A549 (cell line): ENCODE data around the gene SECISBP2L. TPM values are rescaled to one million over a fixed set of nuclear protein-coding genes. Genes with fewer than 3 reads are reported as not detected.

Experiments
- ATAC-seq, 2 experiments: fragments of 200-7000 bp in 1 of 2; fragments of >200 bp in 1 of 2; cut with Nextera tagmentation in 1 of 2; cut with Tn5 transposase in 1 of 2; 3 replicates each; pipeline versions ENCODE4 v1.8.0 to v1.9.1; 2018 to 2020; ENCODE audit warnings: mild to moderate bottlenecking in 1 of 2, moderate library complexity in 1 of 2
- CTCF ChIA-PET: fragments of 300-600 bp; sonication (Branson Sonifier 250); formaldehyde crosslinking; extraction: SDS; loops from one replicate; lab custom pipeline; 2021; ENCODE audit warnings: antibody characterized with exemption, inconsistent platforms; lab: Yijun Ruan, JAX
- POLR2A ChIA-PET: fragments of 350-600 bp; formaldehyde crosslinking; extraction: SDS; loops from one replicate; lab custom pipeline; 2021; ENCODE audit warnings: antibody characterized with exemption, inconsistent platforms; lab: Yijun Ruan, JAX
- DNase-seq, 2 experiments: peaks; one replicate each; pipeline versions ENCODE4 v3.0.0 to v3.0.0-alpha.2; 2011 to 2016; ENCODE audit warnings: low read depth in 1 of 2, low spot score in 1 of 2
- FAIRE-seq: peaks from 2 replicates; lab custom pipeline; 2011; peaks lifted over from hg19 to GRCh38; lab: Jason Lieb, UNC
- H3K27ac ChIP-seq, 2 experiments: fragments of >200 bp; sonication (Bioruptor Twin); formaldehyde crosslinking; 3 replicates each; pipeline ENCODE4 v1.5.1; 2016 to 2017
- H3K4me1 ChIP-seq: fragments of >200 bp; sonication (Bioruptor Twin); formaldehyde crosslinking; 3 replicates; pipeline ENCODE4 v1.6.1; 2016
- H3K4me2 ChIP-seq: fragments of >200 bp; sonication (Bioruptor Twin); formaldehyde crosslinking; 3 replicates; pipeline ENCODE4 v1.6.1; 2016
- H3K4me3 ChIP-seq: fragments of >200 bp; sonication (Bioruptor Twin); formaldehyde crosslinking; 3 replicates; pipeline ENCODE4 v1.5.1; 2016
- H3K9me3 ChIP-seq: fragments of >200 bp; sonication (Bioruptor Twin); formaldehyde crosslinking; 3 replicates; pipeline ENCODE4 v1.6.1; 2016
- CHD4 ChIP-seq: fragments of 200-600 bp; sonication (generic); IDR thresholded peaks from 2 replicates; pipeline ENCODE4 v1.6.1; 2016; ENCODE audit warnings: antibody characterized with exemption, mild to moderate bottlenecking, borderline replicate concordance
- GATA3 ChIP-seq: IDR thresholded peaks from 2 replicates; pipeline ENCODE4 v1.6.1; 2012; ENCODE audit warnings: borderline replicate concordance
- KDM1A ChIP-seq: fragments of 200-600 bp; sonication (generic); IDR thresholded peaks from 2 replicates; pipeline ENCODE4 v1.6.1; 2016; ENCODE audit warnings: low read depth, mild to moderate bottlenecking
- MYC ChIP-seq: IDR thresholded peaks from 2 replicates; pipeline ENCODE4 v1.6.1; 2012; ENCODE audit warnings: mild to moderate bottlenecking, inconsistent platforms, low read length, improper control_type of control experiment, borderline replicate concordance
- POLR2A ChIP-seq: IDR thresholded peaks from 2 replicates; pipeline ENCODE4 v1.6.1; 2012; ENCODE audit warnings: mild to moderate bottlenecking, low read length
- RARB ChIP-seq: fragments of 250-450 bp; sonication (Bioruptor Pico); IDR thresholded peaks from 2 replicates; pipeline ENCODE4 v1.8.0; 2021; ENCODE audit warnings: mild to moderate bottlenecking, moderate library complexity
- RNF2 ChIP-seq: fragments of 200-600 bp; sonication (generic); IDR thresholded peaks from 2 replicates; pipeline ENCODE4 v1.6.1; 2016; ENCODE audit warnings: low read depth, mild to moderate bottlenecking, antibody characterized with exemption, moderate library complexity, borderline replicate concordance
- SREBF2 ChIP-seq: fragments of 450-650 bp; IDR thresholded peaks from 2 replicates; pipeline ENCODE4 v1.6.1; 2014; ENCODE audit warnings: mild to moderate bottlenecking, moderate library complexity
- ZFP36 ChIP-seq: fragments of 450-650 bp; IDR thresholded peaks from 2 replicates; pipeline ENCODE4 v1.6.1; 2014; ENCODE audit warnings: borderline replicate concordance; ENCODE audit not compliant: partially characterized antibody
- WGBS: methylation state at CpG from one replicate; pipeline ENCODE4 v1.1.6; 2017; ENCODE audit errors: missing lambda C conversion rate; 5-methylcytosine and 5-hydroxymethylcytosine counted together
- polyA plus RNA-seq, 4 experiments: library from polyadenylated mRNA; depleted of rRNA in 3 of 4; stranded (reverse); fragments of >200 nt; fragmentation: RNase III in 1 of 4; extraction: RNeasy Plus Mini Kit Qiagen cat#74134 plus additional on column Dnase treatment in 1 of 4; gene quantifications; 2 replicates in 3 of 4; 3 replicates in 1 of 4; pipeline ENCODE4 v1.2.3, GENCODE V29; 2011 to 2017
- TF ChIP-seq, protein P1 (sequence below): IDR thresholded peaks from 2 replicates; pipeline ENCODE4 v1.6.1; 2012
- TF ChIP-seq, protein P2 (sequence below): fragments of 200-600 bp; sonication (generic); IDR thresholded peaks from 2 replicates; pipeline ENCODE4 v1.6.1; 2016; ENCODE audit warnings: antibody characterized with exemption, mild to moderate bottlenecking, moderate library complexity
- TF ChIP-seq, protein P3 (sequence below): fragments of 450-650 bp; IDR thresholded peaks from 2 replicates; pipeline ENCODE4 v1.6.1; 2014; ENCODE audit warnings: antibody characterized with exemption
- TF ChIP-seq, protein P4 (sequence below): IDR thresholded peaks from 2 replicates; pipeline ENCODE4 v1.6.1; 2012

Gene SECISBP2L
- polyA plus RNA-seq, 2 of the 4 experiments (the other 2 are of a cell fraction), result 7.5 to 15.0 TPM

DNA sequence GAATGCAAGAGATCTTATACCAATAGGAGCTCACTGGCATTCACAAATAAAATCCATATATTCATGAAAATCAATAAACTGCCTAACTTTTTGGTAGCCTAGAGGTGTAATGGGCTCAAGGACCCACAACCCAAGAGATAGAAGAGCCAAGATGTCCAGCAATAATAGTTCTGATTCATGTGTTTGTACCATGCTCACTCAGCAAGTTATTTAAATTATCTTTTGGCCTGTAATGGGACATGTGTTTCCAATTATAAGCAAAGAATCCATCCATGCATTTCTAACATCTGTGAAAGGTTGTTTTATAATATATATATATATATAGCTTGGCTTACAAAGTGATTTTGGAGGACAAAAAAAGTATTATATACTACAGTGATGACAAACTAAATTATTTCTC, 52.9 kb downstream of the SECISBP2L start:
- Histone ChIP-seq H3K4me2 (no peak overlapping the region), H3K4me1 (no peaks in the 10 kb centered on the region), H3K9me3 (no peaks in the 10 kb centered on the region), H3K27ac (no peak overlapping the region), H3K4me3 (no peak overlapping the region)
- FAIRE-seq, result no peak
- no peak for DNase-seq
- ATAC-seq, result no peak
- TF ChIP-seq, protein P1, sequence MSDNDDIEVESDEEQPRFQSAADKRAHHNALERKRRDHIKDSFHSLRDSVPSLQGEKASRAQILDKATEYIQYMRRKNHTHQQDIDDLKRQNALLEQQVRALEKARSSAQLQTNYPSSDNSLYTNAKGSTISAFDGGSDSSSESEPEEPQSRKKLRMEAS, result no peak
- TF ChIP-seq RNF2 (no peak), ZFP36 (no peak), GATA3 (no peak), MYC (no peak), RARB (no peak)
- TF ChIP-seq, protein P2, sequence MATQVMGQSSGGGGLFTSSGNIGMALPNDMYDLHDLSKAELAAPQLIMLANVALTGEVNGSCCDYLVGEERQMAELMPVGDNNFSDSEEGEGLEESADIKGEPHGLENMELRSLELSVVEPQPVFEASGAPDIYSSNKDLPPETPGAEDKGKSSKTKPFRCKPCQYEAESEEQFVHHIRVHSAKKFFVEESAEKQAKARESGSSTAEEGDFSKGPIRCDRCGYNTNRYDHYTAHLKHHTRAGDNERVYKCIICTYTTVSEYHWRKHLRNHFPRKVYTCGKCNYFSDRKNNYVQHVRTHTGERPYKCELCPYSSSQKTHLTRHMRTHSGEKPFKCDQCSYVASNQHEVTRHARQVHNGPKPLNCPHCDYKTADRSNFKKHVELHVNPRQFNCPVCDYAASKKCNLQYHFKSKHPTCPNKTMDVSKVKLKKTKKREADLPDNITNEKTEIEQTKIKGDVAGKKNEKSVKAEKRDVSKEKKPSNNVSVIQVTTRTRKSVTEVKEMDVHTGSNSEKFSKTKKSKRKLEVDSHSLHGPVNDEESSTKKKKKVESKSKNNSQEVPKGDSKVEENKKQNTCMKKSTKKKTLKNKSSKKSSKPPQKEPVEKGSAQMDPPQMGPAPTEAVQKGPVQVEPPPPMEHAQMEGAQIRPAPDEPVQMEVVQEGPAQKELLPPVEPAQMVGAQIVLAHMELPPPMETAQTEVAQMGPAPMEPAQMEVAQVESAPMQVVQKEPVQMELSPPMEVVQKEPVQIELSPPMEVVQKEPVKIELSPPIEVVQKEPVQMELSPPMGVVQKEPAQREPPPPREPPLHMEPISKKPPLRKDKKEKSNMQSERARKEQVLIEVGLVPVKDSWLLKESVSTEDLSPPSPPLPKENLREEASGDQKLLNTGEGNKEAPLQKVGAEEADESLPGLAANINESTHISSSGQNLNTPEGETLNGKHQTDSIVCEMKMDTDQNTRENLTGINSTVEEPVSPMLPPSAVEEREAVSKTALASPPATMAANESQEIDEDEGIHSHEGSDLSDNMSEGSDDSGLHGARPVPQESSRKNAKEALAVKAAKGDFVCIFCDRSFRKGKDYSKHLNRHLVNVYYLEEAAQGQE, result no peak
- TF ChIP-seq, protein P3, sequence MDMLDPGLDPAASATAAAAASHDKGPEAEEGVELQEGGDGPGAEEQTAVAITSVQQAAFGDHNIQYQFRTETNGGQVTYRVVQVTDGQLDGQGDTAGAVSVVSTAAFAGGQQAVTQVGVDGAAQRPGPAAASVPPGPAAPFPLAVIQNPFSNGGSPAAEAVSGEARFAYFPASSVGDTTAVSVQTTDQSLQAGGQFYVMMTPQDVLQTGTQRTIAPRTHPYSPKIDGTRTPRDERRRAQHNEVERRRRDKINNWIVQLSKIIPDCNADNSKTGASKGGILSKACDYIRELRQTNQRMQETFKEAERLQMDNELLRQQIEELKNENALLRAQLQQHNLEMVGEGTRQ, result no peak
- CTCF ChIA-PET, result interaction anchor here (1.1 to 1.5 kb wide), 2 partner anchors 27 to 131 kb away, joined by 3 to 4 read pairs; no protein-coding TSS in a partner anchor
- POLR2A ChIA-PET, result interaction anchor here (0.5 kb wide), 1 partner anchor 1194 kb away, joined by 3 read pairs; no protein-coding TSS in a partner anchor

DNA sequence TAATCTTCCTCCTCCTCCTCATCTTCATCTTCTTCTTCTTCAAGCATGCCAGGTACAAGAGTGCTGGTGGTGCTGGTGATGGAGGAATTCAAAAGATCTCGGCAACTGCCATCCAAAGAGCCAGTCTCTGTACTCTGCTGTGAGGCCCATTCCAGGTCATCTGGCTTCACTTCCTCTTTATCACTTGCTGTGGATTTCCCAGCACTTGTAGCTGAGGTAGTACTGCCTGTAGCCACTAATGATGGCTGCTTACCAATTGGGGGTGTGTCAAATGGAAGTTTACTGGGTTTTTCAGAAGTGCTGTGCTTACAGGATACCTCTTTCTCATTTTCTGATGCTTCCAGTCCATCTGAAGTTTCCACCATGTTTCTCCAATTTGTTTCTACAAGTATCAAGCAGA, 53.7 kb downstream of the SECISBP2L start:
- ChIA-PET POLR2A (no interaction called here), CTCF (interaction anchor here (1.5 kb wide), 1 partner anchor 131 kb away, joined by 3 read pairs; no protein-coding TSS in a partner anchor)

DNA sequence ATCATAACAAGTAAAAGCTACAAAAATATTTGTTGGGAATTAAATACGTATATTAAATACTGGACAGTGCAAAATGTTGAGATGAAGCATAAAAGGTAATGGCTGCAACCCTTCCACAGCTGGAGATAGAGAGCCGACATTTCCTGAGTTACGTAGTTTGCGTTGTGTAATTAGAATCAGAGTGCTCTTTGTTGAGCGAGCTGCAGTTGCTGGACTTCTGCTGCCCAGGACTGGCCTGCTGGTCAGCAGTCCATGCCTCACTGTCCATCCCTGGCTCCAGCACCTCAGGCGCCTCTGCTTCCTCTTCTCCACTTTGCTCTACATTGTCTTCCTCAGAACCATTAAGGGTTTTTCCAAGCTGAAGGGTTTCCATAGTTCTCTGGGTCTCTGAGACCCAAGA, 54.1 kb downstream of the SECISBP2L start:
- no peak overlapping the region for H3K27ac ChIP-seq
- ATAC-seq, result no peak
- no peak overlapping the region for H3K4me3 ChIP-seq
- no peak for DNase-seq
- FAIRE-seq, result no peak
- ChIA-PET CTCF (interaction anchor here (0.9 to 1.5 kb wide), 2 partner anchors 130 to 132 kb away, joined by 3 read pairs; no protein-coding TSS in a partner anchor), POLR2A (no interaction called here)
- no peaks in the 10 kb centered on the region for H3K4me1 ChIP-seq
- 93% methylated on average over 6 of the region's 6 CpGs for WGBS
- TF ChIP-seq SREBF2, result no peak
- TF ChIP-seq, all 56 proteins: peak for 0
- Histone ChIP-seq H3K9me3 (no peaks in the 10 kb centered on the region), H3K4me2 (no peak overlapping the region)

More for the DNA sequence above, 53.7 kb downstream of the SECISBP2L start:
- FAIRE-seq, result no peak
- Histone ChIP-seq H3K4me1 (no peaks in the 10 kb centered on the region), H3K4me2 (no peak overlapping the region), H3K9me3 (no peaks in the 10 kb centered on the region), H3K27ac (no peak overlapping the region), H3K4me3 (no peak overlapping the region)
- 92% methylated on average over 1 of the region's 1 CpG for WGBS
- no peak for DNase-seq
- no peak for ATAC-seq
- TF ChIP-seq KDM1A (no peak), ZFP36 (no peak), CHD4 (no peak), POLR2A (no peak)
- TF ChIP-seq, protein P4, sequence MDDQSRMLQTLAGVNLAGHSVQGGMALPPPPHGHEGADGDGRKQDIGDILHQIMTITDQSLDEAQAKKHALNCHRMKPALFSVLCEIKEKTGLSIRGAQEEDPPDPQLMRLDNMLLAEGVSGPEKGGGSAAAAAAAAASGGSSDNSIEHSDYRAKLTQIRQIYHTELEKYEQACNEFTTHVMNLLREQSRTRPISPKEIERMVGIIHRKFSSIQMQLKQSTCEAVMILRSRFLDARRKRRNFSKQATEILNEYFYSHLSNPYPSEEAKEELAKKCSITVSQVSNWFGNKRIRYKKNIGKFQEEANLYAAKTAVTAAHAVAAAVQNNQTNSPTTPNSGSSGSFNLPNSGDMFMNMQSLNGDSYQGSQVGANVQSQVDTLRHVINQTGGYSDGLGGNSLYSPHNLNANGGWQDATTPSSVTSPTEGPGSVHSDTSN, result no peak
- TF ChIP-seq, protein P1, result no peak
